Brain microvascular endothelial cell (primary cell): ENCODE results near the gene TRIM29.

Experiments used
- DNase-seq: peaks from one replicate; pipeline ENCODE4 v3.0.0-alpha.2; 2020
- H3K27ac ChIP-seq: fragments of 250-450 bp; sonication (Bioruptor Pico); 2 replicates; pipeline ENCODE4 v1.5.1; 2020; ENCODE audit warnings: mild to moderate bottlenecking, moderate library complexity
- H3K27me3 ChIP-seq: fragments of 250-450 bp; sonication (Bioruptor Pico); replicated peaks from 2 replicates; pipeline ENCODE4 v1.5.1; 2020; ENCODE audit warnings: mild to moderate bottlenecking
- H3K36me3 ChIP-seq: fragments of 250-450 bp; sonication (Bioruptor Pico); replicated peaks from 2 replicates; pipeline ENCODE4 v1.5.1; 2020; ENCODE audit warnings: mild to moderate bottlenecking
- H3K4me3 ChIP-seq: 2 replicates; pipeline ENCODE4 v1.5.1; 2011; ENCODE audit warnings: low read depth, mild to moderate bottlenecking, control low read depth, low read length, moderate library complexity
- CTCF ChIP-seq: IDR thresholded peaks from 2 replicates; pipeline ENCODE4 v1.5.1; 2011; ENCODE audit warnings: low read depth, mild to moderate bottlenecking, moderate library complexity, low read length, control low read depth, inconsistent platforms; ENCODE audit errors: missing control alignments
- in situ Hi-C: cut with HindIII; loops from 2 replicates; pipeline ENCODE4 v1.10.0; 2017; ENCODE audit warnings: low sequenced_read_pairs, low pct_ligation_motif_present

Gene TRIM29

GRCh38 chr11:120173019-120173705 is 35.2 kb upstream of the TRIM29 start:
- TF ChIP-seq CTCF, result no peak
- peaks cover 15% of the 10 kb centered on the region for H3K27me3 ChIP-seq

DNA sequence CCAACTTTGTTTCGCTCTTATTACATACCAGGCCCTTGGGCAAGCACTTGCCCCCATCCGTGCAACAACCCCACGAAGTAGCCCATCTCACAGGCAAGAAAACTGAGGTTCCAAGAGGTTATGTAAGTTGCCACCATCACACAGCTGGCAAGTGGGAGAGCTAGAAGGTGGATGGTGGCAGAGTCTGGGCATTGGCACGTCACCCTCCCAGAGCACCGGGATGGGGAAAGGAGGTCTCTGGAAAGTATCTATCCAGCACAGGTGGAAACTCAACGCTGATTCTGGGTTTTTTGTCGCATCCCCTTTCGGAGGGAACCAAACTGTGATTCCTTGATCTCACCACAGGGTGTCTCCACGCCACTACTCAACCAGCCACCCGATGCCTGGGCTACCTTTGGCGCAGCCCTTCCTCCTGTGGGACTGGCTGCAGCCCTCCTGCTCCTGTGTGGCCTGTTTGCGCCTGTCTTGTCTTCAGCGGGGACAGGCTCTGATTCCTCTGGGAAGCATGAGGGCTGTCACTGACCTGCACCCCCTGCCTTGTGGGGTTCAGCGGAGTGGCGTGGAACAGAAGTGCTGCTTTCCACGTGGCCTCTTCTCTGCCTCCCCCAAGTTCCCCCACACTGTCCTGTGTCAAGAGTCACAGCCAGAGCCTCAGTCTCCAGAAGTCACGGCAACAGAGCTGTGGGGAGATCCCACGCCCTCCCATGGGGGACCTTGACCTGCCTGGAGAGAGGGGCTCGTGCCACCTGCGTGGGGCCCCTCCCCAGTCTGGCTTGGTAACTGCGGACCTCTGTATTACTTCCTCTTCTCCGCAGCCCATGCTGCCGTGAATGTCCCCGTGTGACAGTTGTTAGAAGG is 34.4 kb upstream of the TRIM29 start:
- Histone ChIP-seq H3K36me3 (no peaks in the 10 kb centered on the region), H3K4me3 (no peak overlapping the region), H3K27ac (no peak overlapping the region), H3K27me3 (peaks cover 19% of the 10 kb centered on the region)
- in situ Hi-C loops, result no loop called here
- DNase-seq, result peak; percentile 38
- TF ChIP-seq CTCF, result peak; percentile 87

More at GRCh38 chr11:120173019-120173705, 35.2 kb upstream of the TRIM29 start:
- DNase-seq, result no peak
- no peak overlapping the region for H3K4me3 ChIP-seq
- no peaks in the 10 kb centered on the region for H3K36me3 ChIP-seq
- H3K27ac ChIP-seq, result no peak overlapping the region
- in situ Hi-C loops, result no loop called here

GRCh38 chr11:120170741-120171261 is 32.9 kb upstream of the TRIM29 start:
- in situ Hi-C loops, result no loop called here
- Histone ChIP-seq H3K27me3 (peaks cover 19% of the 10 kb centered on the region), H3K36me3 (no peaks in the 10 kb centered on the region), H3K4me3 (no peak overlapping the region), H3K27ac (no peak overlapping the region)
- no peak for TF ChIP-seq CTCF
- DNase-seq, result no peak

GRCh38 chr11:120169981-120170698 is 32.2 kb upstream of the TRIM29 start:
- H3K27me3 ChIP-seq, result peaks cover 19% of the 10 kb centered on the region
- in situ Hi-C loops, result no loop called here
- H3K36me3 ChIP-seq, result no peaks in the 10 kb centered on the region
- TF ChIP-seq CTCF, result no peak
- DNase-seq, result no peak
- H3K27ac ChIP-seq, result no peak overlapping the region
- H3K4me3 ChIP-seq, result no peak overlapping the region

- H3K27me3 ChIP-seq, result peaks cover 21% of the 10 kb centered on the region
- H3K4me3 ChIP-seq, result peak overlapping the region; percentile 52
- no peak overlapping the region for H3K27ac ChIP-seq
- TF ChIP-seq CTCF, result peak; percentile 42
- in situ Hi-C loops, result no loop called here
- H3K36me3 ChIP-seq, result no peaks in the 10 kb centered on the region
- peak; percentile 42 for DNase-seq
Observed at GRCh38 chr11:120168960-120169681, 31.2 kb upstream of the TRIM29 start.
